Stimulated activated CD8-positive, alpha-beta memory T cell treated with anti-CD3 and anti-CD28 coated beads, Interleukin-12 subunit alpha, Interleukin-12 subunit beta, amount 100 ng/mL, for 24 hours (primary cell): Measurements from ENCODE around the gene BBLN.
"Not testable (repeated sequence)": the region's sequence is repeated elsewhere in the genome, so short reads cannot be mapped to it uniquely, and the experiment has no call there.

ENCODE experiments used
- DNase-seq: peaks from one replicate; pipeline ENCODE4 v3.0.0-alpha.2; 2020; ENCODE audit errors: extremely low read depth

BBLN gene, protein sequence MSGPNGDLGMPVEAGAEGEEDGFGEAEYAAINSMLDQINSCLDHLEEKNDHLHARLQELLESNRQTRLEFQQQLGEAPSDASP

DNA sequence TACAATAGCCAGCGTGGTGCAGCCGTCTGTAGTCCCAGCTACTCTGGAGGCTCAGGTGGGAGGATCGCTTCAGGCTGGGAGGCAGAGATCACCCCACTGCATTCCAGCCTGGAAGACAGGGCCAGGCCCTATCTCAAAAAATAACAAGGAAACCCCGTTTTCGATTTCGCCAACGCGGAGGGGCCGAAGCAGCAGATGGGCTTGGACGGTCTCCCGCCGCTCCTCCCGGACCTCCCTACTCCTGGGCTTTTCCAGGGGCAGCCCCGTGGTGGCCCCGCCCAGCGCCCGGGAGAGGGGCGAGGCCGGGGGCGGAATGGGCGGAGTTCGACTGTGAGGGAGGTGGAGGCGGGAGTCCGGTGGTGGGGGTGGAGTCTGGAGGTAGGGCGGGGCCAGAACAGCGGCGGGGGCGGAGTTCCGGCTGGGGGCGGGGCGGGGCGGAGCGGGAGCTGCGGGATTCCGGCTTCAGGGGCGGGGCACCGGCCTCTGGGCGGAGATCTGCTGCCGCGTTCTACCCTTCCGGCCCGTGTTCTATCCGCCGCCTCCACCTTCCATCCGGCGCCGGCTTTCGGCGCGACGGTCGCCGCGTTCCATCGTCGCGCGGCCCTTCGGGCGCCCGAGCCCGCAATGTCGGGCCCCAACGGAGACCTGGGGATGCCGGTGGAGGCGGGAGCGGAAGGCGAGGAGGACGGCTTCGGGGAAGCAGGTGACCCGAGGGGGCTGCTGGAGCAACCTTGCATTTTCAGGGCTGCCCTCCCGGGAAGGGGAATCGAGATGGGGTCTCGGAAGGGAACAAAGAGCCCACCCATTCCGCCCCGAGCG, at the start of gene BBLN:
BBLN (plus strand) TSS at position 482 of the 819 bp plus-strand sequence; CDS start at position 625, 143 bp downstream.
- DNase-seq, result peak; percentile 89

DNA sequence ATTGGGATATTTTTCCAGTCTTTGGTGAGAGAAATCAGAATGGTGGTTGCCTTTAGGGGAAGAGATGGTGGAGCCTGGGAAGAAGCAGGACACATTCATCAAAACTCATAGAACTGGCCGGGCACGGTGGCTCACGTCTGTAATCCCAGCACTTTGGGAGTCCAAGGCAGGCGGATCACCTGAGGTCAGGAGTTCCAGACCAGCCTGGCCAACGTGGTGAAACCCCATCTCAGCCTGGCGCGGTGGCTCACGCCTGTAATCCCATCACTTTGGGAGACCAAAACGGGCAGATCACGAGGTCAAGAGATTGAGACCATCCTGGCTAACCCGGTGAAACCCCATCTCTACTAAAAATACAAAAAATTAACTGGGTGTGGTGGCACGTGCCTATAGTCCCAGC, 48.3 kb upstream of the BBLN start:
- DNase-seq, result not testable (repeated sequence)

DNA sequence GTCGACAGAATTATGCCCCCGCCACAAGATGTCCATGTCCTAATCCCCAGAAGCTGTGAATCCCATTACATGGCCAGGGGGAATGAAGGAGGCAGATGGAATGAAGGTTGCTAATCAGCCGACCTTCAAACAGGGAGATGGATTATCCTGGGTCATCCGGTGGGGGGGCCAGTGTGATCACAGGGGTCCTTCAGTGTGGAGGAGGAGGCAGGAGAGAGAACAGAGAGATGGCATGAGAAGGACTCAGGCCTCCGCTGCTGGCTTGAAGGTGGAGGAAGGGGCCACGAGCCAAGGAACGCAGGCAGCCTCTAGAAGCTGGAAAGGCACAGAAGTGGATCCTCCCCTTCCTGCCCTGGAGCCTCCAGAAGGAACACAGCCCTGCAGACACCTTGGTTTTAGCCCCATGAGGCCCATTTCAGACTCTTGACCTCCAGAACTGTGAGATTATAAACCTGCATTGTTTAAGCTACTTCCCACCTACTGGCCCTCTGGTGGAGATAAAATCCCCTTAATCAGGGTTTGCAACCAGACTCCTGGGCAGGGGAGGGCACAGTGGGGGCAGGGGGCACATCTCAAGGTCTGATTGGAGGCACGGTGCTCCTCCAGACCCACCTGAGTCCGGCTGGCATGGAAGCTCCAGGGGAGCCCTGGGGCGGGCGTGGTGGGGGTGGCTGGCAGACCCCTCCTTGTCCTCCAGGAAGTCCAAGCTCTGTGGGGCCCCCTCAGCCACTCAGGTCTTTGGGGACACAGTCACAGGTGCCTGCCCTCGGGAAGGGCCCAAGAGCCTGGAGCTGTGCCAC, 46.3 kb upstream of the BBLN start:
- no peak for DNase-seq

DNA sequence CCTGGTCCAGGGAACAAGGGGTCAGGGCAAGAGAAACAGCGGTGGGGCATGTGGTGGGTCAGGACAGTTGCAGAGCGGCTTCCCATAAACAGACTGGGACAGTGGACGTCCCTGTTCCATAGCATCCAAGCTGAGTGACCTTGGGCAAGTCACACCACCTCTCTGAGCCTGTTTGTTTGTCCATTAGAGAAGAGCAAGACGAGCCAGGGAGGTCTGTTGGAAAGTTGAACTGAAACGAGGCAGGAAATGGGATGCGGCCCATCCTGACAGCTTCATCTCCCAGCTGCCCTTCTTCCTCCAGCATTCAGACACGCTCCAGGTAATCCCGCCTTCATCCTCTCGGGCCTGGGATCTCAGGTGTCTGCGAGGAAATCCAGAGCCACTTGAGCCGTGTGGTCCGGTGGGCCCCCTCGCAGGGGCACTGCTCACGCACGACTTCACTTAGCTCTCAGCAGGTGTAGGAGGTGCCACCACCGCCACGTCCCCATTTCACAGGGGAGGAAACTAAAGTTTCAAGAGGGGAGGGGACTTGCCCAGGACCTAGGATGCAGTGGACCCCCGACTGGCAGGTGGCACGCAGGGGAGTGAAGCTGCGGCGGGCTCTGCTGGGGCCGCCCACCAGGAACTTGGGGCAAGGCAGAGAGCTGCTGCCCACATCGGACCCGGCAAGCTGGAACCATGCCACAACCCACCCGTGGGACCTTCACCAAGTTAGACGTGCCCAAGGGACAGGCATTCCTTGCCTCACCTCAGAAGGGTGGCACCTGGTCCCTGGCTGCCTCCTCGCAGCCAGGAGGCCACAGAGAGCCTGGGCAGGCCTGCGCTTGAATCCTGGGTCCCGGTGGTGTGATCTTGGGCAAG, 45.5 kb upstream of the BBLN start:
- no peak for DNase-seq

DNA sequence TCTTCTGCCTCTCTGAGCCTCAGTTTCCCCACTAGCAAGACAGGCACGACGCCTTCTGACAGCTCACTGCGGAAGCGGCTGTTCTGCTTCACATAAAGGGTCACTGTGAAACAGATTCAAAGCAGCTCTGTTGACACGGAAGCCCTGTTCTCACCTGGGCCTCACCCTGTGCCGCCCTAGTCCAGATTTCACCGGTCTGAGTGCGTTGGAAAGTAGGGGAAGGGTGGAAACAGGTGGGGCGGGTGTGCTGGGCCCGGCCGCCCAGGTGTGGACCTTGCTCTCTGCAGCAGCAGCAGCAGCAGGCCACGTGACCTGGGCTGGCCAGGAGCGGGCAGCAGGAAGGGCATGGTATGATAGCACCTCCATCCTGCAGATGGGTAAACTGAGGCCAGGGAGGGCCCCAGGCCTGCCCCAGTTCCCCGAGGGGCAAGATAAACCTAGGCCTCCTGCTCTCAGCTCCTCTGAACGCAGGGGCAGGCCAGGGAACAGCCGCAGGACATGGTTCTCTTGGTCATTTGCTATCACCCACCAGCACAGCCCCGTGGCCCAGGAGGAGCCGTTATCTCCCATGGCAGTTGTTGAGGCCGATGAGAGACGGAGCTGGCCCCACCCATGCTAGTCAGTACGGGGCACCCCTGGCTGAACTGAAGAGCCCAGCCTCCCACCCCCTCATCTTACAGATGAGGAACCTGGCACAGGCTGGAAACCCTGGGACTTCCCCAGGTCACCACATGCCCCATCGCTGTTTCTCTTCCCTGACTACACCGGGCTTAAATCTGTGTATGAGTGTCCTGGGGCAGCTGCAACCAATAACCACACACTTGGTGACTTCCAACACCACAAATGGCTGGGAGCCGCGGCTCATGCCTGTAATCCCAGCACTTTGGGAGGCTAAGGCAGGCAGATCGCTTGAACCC, 44.6 kb upstream of the BBLN start:
- DNase-seq, result no peak

DNA sequence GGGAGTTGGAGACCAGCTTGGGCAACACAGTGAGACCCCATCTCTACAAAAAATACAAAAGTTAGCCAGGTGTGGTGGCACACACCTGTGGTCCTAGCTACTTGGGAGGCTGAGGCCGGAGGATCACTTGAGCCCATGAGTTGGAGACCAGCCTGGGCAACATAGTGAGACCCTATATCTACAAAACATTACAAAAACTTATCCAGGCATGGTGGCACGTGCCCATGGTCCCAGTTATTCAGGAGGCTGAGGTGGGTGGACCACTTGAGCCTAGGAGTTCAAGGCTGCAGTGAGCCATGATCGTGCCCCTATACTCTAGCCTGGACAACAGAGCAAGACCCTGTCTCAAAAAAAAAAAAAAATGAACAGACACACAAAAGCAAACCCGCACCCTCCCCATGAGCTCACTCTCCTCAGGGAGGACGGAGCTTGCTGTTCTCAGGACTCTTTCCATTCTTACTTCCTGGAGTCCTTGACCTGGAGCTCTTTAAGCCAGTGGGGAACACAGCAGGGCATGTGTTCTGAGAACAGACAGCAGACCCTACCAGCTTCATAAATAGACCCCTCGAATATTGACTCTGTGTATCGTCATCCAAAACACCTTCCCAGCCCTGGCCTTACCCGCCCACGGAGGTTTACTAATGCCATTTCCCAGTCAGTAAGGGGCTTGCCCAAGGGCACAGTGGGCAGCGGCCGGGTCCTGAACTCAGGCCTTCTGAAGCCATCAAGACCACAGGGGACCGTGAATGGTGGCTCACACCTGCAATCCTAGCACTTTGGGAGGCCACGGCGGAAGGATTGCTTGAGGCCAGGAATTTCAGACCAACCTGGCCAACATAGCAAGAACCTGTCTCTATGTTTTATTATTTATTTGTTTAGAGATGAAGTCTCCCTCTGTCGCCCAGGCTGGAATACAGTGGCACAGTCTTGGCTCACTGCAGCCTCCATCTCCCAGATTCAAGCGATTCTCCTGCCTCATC, 43.7 kb upstream of the BBLN start:
- no peak for DNase-seq

DNA sequence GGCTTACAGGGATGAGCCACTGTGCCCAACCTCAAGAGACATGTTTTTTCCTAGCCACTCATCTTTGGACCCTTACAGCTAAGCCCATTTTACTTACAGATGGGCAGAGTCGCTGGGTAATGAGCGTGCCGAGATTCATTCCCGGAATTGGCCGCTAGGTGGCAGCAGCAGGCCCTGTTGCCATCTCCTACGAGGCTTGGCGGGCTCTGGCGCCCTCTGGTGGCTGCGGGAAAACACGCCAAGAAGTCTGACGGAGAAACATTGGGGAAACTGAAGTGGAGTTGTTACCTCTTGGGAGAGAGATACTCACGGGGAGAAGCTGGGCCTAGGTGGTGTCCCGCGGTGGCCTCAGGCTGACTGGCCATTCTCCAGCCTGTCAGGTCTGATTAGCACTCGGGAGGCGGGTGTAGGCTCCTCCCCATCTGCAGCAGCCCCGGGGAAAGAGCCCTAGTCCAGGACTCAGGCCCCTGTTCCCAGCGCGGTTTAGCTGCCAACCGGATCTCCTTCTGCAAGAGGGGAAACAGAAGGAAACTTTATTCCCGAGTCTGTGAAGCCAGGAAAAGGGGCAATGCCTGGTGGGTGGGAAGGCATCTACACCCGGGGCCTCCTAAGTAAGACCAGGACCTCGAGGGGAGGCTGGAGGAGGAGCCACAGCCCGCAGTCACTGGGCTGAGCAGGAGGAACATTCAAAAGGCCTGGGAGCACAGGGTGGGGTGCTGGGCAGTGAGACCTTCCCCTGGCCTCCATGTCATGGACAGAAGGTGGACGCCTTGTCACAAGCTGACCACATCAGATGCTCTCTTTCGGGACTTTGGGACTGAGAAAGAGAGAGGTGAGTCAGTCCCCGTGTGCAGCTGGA, 42.2 kb upstream of the BBLN start:
- peak; percentile 83 for DNase-seq

DNA sequence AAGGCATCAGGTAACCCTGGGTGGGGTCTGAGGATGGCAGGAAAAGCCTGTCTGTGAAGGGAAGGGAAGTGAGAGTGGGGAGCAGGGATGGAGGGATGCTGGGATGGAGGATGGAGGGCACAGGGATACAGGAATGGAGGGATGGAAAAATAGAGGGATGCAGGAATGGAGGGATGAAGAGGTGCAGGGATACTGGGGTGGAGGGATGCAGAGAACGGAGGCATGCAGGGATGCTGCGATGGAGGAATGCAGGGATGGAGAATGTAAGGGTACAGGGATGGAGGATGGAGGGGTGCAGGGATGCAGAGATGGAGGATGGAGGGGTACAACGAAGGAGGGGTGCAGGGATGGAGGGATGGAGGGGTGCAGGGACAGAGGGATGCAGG, 41.6 kb upstream of the BBLN start:
- DNase-seq, result no peak

DNA sequence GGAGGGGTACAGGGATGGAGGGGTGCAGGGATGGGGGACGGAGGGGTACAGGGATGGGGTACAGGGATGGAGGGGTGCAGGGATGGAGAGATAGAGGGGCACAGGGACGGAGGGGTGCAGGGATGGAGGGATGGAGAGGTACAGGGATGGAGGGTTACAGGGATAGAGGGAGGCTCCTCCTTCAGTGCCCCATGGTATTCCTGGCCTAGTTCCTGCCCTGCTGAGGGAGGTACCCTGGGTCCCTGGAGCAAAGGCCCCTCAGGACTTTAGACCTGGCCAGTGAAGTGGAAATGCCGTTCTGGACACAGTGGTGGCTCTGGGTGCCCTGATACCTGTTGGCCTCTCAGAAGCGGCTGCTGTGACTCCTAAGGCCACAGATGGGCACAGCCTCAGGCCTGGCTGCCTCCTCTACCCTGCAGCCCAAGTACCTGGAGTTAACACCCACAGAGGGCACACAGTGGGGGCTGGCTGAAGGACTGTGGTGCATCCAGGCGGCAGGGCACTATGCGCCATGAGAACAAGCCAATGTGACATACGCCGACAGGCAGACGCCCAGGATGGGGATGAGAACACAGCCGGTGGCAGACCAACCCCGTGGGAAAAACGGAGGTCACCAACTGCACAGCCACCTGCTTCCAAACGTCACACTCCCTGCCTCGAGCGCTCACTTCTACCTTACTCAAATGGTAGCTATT, 40.9 kb upstream of the BBLN start:
- no peak for DNase-seq

DNA sequence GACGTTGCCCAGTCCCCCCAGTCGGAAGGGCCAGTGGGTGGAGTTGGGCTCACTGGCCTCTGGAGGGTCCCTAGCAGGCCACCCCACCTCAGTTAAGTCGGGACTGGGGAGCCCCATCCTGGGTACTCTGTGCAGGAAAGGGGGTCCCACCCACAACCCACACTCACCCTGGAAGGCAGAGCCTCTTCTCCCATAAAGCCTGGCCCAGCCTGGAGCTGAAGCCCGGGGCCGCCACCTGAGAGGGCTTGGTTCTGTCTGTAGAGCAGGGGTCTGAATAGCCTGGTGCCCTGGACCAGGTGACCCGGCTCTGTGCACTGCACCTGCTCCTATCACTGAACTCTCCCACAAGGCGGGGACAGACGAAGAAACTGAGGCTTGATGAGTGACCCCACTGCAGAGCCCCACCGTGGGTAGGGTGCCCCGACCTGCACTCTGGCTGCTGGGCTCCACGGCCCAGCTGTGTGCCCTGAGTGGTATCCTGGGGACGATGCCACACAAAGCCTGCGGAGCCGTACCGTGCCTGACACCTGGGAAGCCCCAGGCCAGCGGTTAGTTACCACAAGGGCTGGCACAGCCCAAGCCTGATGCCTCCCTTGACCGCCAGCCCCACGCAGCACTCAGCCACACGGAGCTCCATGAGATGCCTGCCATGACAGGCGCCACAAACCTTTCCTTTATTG, 39.9 kb upstream of the BBLN start:
- no peak for DNase-seq

DNA sequence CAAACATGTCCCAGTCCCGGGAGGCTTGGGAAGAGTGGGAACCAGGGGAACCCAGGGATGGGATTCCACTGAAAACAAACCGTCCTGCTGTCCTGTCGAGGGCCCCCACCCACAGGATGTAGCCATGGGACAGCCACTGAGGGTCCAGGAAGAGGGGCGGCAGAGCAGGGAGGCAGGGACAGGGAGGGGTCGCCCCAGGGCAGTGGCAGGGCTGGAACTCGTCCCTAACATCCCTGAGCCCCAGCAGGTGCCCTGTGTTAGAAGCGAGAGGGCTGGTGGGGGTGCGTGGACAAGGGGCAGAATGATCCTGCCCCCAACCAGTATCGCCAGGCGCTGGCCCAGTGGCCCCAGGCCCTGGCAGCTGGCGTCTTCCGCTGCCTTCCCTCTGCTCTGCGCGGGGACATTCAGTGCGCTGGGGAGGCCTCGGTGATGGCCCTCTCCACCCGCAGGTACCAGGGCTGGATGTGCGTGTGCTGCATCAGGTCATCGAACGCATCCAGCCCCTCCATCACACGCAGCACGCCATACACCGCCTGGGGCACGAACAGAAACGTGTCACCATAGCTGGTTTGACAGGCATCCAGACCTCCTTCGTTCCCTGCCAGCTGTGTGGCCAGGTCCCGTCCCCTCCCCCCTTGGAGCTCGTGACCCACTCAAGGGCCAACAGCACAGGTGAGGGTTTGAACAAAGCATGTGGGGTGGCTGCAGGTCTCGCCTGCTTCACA, 39.2 kb upstream of the BBLN start:
- DNase-seq, result no peak

DNA sequence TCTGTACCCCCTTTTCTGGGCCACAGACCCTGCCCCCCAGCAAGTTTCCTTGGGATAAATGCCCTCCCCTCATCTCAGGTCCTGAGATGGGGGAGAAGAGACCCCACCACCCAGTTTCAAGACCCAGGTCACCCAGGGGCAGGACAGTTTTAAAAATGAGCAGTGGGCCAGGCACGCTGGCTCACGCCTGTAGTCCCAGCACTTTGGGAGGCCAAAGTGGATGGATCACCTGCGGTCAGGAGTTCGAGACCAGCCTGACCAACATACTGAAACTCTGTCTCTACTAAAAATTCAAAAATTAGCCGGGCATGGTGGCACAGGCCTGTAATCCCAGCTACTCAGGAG, 38.6 kb upstream of the BBLN start:
- DNase-seq, result no peak

DNA sequence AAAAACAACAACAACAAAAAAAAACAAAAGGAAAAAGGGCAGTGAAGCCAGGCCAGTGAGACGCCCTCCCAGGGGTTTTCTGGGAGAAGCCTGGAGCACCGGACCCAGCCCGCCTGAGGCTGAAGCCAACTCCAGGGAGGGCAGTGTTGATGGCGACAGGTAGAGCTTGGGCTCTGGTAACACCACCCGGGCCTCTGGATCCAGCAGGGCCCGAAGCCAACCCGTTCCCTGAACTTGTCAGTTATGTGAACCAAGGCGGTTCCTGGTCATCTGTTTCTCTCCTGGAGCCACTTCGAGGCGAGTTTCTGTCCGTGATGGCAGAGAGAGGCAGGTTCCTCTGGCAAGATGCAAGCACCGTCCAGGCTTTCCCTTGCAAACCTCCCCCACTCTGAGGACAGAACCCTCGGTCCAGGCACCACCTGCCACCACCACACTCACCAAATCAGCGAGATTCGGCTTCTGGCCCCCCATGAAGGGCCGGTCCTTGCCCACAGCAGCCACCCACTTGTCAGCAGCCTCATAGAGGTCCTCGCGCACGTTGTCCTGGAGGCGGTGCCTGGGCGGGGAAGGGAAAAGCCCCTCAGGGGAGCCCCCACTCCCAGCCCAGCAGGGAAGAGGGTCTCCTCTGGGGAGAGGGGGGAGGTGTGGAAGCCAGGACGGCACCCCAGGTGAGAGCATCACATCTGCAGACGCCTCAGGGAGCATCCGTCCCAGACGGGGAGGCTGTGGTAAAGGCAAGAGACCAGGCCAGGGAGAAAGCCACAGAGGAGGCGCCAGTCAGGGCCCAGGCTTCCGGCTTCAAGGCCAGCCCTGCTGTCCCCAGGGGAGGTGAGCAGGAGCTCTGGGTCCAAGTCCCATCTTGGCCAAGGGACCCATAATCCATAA, 37.9 kb upstream of the BBLN start:
- DNase-seq, result no peak

DNA sequence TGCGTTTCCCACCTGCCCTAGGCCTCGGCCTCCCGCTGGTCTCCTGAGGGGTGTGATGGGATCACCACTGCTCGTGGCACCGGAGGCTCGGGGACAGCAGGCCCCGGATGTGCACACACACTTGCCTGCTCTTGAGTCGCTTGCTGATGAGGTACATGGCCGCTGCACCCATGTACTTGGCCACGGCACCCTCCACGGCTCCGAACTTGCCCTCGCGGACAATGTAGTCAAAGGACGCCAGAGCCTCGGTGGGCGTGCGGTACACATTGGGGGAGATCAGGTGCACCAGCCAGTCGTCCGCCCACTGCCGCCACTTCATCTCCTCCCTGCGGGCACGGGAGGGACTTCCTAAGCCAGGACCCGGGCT, 37.3 kb upstream of the BBLN start:
- DNase-seq, result no peak

DNA sequence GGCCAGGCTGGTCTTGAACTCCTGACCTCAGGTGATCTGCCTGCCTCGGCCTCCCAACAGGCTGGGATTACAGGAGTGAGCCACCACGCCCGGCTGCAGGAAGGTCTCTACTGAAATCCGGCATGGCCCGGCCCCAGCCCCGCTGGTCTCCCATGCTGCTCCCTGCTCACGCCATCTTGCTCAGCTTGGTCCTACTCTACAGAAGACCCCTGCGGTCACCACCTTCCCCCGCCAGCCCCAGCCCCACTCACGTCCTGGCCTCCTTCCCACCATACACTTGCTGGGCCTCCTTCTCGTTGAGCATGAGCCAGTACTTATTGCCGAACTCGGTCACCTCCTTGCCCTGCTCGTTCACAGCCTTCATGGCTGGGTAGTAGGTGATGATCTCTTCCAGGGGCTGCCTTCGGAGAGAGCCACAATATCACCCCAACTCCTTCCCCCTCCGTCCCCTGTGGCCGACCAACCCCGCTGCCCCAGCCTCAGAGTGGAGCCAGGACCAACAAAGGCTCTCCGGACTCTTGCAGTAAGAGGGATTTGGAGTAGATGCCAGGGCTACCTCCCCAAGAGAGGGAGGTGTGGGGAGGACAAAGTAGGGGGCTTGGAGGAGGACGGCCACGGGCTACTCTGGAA, 36.5 kb upstream of the BBLN start:
- DNase-seq, result no peak

DNA sequence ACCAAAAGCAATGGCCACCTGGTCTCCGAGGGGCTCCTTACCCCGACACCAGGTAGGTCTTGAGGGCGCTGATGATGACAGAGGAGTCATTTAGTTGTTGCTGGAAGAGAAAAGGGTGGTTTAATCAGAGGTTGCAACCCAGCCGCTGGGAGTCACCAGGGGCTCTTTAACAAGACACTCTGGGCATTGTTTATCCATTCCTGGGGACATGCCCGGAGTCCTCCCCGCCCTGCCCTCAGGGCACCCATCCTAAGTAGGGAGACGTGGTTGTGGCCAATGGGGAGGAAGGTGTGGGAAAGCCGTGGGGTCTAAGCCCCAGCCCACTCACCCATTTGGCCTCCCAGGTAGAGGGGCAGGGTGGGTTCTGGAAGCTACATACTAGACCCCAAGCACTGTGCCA, 35.6 kb upstream of the BBLN start:
- no peak for DNase-seq
